ENCODE results near the gene PRTG.

DNA sequence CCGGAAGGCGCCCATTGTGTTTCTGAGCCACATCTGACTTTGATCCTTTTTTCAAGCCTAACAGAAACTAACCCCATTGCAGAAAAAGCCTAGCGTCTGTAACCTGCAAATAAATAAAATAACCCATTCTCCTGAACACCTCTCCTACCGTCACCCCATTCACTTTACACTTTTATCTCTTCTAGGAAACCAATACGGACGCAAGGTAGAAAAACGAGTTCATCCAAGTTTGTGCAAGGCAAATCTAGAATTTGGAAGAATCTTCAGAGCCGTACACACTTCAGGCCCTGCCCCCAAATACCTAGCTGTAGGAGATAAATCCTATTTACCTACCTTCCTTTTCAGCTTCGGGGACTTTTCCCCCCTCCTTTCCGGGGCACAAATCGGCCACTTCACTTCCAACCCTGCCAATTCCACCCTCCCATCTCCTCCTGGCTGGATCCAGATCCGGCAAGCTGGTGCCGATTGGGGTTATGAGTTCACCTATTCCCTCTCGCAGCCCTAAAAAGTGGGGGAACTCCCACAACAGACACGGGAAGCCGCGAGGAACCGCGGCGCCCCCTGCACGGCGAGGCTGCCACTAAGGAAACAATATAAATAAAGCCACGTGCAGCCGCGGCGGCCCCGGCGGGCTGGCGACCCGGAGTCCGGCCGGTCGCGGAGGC lies 987 bp downstream of the PRTG start:
- TF ChIP-seq CTCF (IDR thresholded peaks at IDR 0.05) = no peak
- no peak for TF ChIP-seq POLR2A (IDR thresholded peaks at IDR 0.05)

All from uterus (tissue), 2 donors.